Astrocyte of the spinal cord (primary cell): ENCODE results near the gene TRUB2.

Source experiments
- DNase-seq: peaks from one replicate; pipeline ENCODE4 v3.0.0; 2011; ENCODE audit warnings: low read depth, low spot score
- H3K4me3 ChIP-seq: 2 replicates; pipeline ENCODE4 v1.5.1; 2011; ENCODE audit warnings: low read depth, mild to moderate bottlenecking, low read length, moderate library complexity
- in situ Hi-C: cut with HindIII; loops from 2 replicates; pipeline ENCODE4 v1.10.0; 2017; ENCODE audit warnings: low sequenced_read_pairs
- TF ChIP-seq, protein P1 (sequence below): IDR thresholded peaks from 2 replicates; pipeline ENCODE4 v1.5.1; 2012; ENCODE audit warnings: low read depth, mild to moderate bottlenecking, low read length, inconsistent platforms

Gene TRUB2

DNA sequence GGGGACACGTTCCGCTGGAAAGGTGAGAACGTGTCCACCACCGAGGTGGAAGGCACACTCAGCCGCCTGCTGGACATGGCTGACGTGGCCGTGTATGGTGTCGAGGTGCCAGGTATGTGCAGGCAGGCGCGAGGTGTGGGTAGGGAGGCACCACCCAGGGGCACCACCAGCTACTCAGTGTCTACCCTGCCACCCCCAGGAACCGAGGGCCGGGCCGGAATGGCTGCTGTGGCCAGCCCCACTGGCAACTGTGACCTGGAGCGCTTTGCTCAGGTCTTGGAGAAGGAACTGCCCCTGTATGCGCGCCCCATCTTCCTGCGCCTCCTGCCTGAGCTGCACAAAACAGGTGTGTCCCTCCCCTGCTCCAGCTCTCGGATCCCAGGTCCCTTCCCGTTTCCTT lies 33.2 kb upstream of the TRUB2 start:
- in situ Hi-C loops, result no loop called here
- no peak overlapping the region for H3K4me3 ChIP-seq
- TF ChIP-seq, protein P1, sequence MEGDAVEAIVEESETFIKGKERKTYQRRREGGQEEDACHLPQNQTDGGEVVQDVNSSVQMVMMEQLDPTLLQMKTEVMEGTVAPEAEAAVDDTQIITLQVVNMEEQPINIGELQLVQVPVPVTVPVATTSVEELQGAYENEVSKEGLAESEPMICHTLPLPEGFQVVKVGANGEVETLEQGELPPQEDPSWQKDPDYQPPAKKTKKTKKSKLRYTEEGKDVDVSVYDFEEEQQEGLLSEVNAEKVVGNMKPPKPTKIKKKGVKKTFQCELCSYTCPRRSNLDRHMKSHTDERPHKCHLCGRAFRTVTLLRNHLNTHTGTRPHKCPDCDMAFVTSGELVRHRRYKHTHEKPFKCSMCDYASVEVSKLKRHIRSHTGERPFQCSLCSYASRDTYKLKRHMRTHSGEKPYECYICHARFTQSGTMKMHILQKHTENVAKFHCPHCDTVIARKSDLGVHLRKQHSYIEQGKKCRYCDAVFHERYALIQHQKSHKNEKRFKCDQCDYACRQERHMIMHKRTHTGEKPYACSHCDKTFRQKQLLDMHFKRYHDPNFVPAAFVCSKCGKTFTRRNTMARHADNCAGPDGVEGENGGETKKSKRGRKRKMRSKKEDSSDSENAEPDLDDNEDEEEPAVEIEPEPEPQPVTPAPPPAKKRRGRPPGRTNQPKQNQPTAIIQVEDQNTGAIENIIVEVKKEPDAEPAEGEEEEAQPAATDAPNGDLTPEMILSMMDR, result no peak
- DNase-seq, result no peak

DNA sequence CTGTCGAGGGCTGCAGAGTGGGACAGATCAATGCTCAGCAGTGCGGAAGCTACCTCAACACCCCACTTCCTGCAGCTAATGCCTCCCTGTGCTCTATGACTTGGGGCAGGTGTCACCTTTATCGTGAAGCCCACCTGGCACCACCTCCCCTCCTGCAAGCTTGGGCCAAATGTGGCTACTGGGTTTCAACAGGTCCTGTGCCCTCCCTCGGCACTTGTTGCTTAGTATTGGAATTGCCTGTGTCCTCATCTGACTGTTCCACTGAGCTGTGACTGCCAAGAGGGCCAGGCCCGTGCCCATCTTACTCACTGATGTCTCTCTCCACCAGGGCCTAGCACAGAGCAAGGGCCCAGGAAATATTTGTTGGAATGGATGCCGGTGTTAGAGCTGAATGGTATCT lies 27.5 kb upstream of the TRUB2 start:
- no peak overlapping the region for H3K4me3 ChIP-seq
- TF ChIP-seq, protein P1, result no peak
- no peak for DNase-seq
- in situ Hi-C loops, result no loop called here

DNA sequence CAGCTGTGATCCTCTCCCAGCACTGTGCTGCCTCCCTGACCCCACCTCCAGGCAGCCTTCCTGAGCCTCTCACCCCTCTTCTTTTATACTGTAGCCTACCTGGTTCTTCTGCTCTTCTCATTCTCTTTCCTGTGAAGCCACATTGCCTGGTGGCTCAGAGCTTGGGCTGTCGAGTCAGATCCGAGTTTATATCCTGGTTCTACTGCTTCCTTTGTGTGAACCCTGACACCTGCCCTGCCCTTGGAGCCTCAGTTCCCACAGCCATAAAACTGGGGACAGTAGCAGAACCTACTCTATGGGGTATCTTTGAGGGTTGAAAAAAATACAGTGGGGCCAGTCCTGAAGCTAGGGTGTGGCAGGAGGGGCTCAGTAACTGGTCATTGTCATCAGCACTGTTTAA lies 26.9 kb upstream of the TRUB2 start:
- in situ Hi-C loops, result no loop called here
- TF ChIP-seq, protein P1, result no peak
- no peak overlapping the region for H3K4me3 ChIP-seq
- no peak for DNase-seq

DNA sequence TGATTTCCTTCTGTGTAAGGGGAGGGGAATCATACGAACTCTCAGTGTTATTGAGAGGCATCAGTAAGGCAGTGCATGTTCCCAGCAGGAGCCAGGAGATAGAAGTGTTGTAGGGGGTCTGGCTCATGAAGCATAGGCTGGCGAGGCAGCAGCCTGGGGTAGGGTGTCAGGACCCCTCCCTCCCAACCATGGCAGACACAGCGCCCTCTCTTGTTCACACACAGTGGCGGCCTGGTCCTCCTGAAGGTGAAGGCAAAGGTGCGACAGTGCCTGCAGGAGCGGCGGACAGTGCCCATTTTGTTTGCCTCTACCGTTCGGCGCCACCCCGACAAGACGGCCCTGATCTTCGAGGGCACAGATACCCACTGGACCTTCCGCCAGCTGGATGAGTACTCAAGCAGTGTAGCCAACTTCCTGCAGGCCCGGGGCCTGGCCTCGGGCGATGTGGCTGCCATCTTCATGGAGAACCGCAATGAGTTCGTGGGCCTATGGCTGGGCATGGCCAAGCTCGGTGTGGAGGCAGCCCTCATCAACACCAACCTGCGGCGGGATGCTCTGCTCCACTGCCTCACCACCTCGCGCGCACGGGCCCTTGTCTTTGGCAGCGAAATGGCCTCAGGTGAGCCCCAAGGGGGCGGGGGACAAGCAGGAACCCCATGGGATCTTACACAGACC lies 22.8 kb upstream of the TRUB2 start:
- TF ChIP-seq, protein P1, result no peak
- in situ Hi-C loops, result no loop called here
- no peak for DNase-seq
- no peak overlapping the region for H3K4me3 ChIP-seq

DNA sequence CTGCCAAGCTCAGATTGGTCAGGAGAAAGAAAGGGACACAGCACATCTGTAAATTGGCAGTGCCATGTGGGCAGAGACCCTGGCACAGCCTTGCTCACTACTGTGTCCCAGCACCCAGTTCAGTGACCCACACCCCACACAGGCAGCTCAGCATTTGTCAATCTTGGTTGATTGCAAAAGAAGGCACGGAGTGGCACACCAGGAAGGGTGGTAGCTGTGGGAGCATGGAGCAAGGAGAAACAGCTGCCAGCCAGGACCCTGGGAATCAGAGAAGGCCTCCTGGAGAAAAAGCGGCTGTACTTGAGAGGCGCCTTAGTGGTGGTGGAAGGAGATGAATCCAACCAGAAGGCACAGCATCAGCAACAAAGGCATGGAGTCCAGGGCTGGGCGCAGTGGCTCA lies 21.6 kb upstream of the TRUB2 start:
- no peak overlapping the region for H3K4me3 ChIP-seq
- DNase-seq, result no peak
- in situ Hi-C loops, result no loop called here
- TF ChIP-seq, protein P1, result no peak

DNA sequence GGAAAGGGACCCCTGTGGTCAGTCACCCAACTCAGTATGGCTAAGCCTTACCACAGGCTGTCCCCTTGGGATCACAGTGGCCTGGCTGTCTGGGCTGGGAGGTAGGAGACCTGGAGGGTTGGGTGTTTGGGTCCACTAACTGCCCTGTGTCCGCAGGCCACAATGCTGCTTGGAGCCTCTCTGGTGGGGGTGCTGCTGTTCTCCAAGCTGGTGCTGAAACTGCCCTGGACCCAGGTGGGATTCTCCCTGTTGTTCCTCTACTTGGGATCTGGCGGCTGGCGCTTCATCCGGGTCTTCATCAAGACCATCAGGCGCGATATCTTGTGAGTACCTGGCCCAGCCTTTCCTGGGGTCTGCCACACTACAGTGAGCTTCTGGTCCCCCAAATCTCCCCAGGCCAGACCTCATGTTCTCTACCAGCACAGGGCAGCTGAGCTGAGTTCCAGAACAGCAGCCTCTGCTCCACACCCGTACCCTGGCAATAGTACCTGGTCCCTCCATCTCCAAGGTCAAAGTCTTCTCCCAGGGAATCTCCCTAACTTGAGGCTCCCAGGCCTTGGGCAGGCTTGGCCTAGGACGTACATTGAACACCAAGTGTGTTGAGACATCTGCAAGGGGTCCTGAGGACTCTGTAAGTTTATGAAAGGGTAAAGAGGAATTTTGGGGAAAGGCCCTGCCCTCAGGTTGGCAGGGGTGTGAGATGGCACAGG lies 20.9 kb upstream of the TRUB2 start:
- no peak overlapping the region for H3K4me3 ChIP-seq
- TF ChIP-seq, protein P1, result no peak
- in situ Hi-C loops, result no loop called here
- no peak for DNase-seq
